ENCODE measurements around the gene THOC5.
"Not testable (repeated sequence)": the region's sequence is repeated elsewhere in the genome, so short reads cannot be mapped to it uniquely, and the experiment has no call there.

THOC5 gene

GRCh38 chr22:29553351-29554224 lies at the start of gene THOC5:
TSS of gene THOC5 (minus strand) at chr22:29553757. CDS start at chr22:29549147, 4,610 bp downstream.
- peak; percentile 78 to 83 (median 82) for DNase-seq (ENCODE audit: low read depth in 3 of 3)

DNA sequence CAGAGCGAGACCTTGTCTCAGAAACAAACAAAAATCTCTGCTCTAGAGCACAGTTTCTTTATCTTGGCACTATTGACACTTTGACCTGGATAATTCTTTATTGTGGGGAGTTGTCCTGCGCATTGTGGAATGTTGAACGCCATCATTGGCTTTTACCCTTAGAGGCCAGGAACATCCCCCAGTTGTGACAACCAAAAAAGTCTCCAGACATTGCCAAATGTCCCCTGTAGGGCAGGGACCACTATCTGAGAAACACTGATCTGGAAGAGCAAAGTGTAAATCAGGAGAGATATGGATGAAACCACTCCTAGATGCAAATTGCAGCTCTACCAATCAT lies 45.1 kb upstream of the THOC5 start:
- DNase-seq (ENCODE audit: low read depth in 3 of 3): no peak

DNA sequence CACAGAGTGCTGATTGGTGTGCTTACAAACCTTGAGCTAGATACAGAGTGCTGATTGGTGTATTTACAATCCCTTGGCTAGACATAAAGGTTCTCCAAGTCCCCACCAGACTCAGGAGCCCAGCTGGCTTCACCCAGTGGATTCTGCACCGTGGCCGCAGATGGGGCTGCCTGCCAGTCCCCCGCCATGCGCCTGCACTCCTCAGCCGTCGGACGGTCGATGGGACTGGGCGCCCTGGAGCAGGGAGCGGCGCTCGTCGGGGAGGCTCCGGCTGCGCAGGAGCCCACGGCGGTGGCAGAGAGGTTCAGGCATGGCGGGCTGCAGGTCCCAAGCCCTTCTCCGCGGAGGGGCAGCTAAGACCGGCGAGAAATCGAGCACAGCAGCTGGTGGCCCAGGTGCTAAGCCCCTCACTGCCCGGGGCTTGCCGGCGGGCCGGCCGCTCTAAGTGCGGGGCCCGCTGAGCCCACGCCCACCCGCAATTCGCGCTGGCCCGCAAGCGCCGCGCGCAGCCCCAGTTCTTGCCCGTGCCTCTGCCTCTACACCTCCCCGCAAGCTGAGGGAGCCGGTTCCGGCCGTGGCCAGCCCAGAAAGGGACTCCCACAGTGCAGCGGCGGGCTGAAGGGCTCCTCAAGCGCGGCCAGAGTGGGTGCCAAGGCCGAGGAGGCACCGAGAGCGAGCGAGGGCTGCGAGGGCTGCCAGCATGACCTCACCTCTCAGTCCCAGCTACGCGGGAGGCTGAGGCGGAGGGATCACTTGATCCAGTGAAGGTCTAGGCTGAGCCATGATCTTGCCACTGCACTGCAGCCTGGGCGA lies 44.5 kb upstream of the THOC5 start:
- DNase-seq (ENCODE audit: low read depth in 3 of 3): not testable (repeated sequence)

- no peak for DNase-seq (ENCODE audit: low read depth in 3 of 3)
Observed at GRCh38 chr22:29596408-29596807, 42.9 kb upstream of the THOC5 start.

DNA sequence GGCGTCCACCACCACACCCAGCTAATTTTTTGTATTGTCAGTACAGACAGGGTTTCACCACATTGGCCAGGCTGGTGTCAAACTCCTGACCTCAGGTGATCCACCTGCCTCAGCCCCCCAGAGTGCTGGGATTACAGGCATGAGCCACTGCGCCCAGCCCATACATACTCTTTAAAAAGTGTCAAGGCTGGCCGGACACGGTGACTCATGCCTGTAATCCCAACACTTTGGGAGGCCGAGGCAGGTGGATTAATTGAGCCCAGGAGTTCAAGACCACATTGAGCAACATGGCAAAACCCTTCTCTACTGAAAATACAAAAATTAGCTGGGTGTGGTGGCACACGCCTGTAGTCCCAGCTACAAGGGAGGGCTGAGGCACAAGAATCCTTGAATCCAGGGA lies 40.9 kb upstream of the THOC5 start:
- not testable (repeated sequence) for DNase-seq (ENCODE audit: low read depth in 3 of 3)

DNA sequence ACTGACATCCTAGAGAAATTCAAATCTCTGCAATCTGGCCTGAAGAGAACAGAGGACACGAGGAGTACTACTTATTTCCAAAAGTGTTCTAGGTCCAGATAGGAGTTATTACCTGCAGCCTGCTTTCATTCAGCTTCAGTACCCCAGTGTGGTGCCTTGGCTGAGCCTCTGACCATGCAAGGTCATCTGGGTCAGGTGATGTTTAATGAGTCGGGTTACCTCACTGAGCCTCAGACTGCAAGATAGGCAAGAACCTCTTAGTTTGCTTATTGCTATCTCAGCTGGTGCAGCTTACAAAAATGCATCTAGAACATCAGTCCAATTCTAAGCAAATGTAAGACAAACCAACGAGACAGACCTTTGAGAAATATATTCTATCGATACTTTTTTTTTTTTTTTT lies 40.4 kb upstream of the THOC5 start:
- DNase-seq (ENCODE audit: low read depth in 3 of 3): no peak

GRCh38 chr22:29587938-29588699 lies 34.6 kb upstream of the THOC5 start:
- DNase-seq (ENCODE audit: low read depth in 3 of 3): no peak

DNA sequence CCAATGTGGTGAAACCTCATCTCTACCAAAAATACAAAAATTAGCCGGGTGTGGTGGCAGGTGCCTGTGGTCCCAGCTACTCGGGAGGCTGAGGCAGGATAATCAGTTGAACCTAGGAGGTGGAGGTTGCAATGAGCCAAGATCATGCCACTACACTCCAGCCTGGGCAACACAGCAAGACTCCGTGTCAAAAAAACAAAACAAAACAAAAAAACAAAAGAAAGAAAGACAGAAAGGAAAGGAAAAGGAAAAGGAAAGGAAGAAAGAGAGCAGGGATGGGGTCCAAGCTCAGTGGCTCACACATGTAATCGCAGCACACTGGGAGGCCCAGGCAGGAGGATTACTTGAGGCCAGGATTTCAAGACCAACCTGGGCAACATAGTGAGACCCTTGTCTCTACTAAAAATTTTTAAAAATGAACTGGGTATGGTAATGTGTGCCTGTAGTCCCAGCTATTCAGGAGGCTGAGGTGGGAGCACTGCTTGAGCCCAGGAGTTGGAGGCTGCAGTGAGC lies 32.7 kb upstream of the THOC5 start:
- not testable (repeated sequence) for DNase-seq (ENCODE audit: low read depth in 3 of 3)

DNA sequence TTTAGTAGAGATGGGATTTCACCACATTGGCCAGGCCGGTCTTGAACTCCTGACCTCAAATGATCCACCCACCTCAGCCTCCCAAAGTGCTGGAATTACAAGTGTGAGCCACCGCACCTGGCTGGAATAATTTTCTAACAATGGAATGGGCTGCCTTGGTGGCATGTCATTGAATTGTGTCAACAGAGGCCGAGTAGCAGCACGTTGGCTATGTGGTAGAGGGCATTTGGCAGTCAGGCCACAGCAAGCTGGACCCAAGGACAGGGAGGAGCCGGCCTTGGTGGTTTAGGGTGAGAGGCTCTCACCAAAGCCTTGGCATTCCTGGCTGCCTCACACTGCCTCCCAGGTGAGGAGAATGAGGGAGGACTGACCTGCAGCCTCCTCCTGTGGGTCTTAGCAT lies 31.4 kb upstream of the THOC5 start:
- DNase-seq (ENCODE audit: low read depth in 3 of 3): no peak

- no peak for DNase-seq (ENCODE audit: low read depth in 3 of 3)
Observed at GRCh38 chr22:29581799-29582198, 28.2 kb upstream of the THOC5 start.

DNA sequence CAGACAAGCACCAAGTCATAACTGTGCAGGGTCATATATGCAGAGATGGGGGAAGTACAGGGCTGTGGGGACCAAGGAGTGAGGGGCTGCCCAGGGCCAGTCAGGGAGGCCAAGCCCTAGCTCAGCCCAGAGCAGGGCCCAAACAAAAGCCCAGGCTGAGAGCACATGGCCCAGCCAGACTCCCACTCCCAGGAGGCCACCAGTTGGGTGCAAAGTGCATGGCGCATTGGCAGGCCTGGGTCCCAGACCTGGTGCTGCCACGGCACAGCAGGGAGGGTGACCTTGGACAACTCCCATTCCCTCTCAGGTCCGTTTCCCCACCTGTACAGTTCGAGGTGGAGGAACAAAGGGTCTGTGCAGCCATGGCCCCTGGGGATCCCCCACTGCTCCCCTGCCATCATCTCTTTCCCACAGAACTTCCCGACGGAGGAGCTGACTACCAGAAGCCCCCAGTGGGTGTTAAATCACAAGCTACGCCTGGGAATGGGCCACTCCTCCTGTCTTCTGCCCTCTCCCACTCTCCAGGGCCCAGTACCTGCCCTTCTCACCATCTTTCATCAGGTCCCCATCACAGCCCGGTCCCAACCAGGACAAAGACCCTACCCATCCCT lies 26.7 kb upstream of the THOC5 start:
- DNase-seq (ENCODE audit: low read depth in 3 of 3): no peak

DNA sequence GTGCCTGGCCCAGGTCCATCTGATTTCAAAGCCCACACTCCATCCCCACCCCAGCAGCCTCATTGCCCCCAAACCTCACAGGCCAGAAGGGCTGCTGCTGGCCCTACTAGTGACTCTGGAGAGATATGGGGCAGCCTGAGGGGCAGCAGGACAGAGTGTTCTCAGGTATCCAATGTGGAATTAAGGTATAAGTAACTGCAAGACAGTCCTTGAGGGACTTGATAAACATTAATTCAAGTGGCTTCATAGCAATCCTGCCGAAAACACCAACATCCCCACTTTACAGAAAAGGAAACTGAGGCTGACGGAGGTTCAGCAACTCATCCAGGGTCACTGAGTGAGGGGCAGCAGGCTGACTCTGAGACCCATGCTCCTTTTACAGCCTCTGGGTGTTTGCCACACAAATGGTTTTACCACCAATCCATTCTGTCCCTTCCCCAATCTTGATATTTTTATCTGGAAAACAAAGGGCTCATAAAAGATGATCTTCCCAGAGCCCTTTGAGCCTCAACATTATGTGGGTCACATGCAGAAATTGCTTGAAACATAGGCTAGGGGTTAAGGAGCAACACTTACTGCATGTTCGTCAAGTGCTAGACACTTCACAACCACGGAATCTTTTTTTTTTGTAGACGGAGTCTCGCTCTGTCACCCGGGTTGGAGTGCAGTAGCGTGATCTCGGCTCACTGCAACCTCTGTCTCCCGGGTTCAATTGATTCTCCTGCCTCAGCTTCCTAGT lies 25.1 kb upstream of the THOC5 start:
- DNase-seq (ENCODE audit: low read depth in 3 of 3): no peak

GRCh38 chr22:29574762-29575450 lies 21.3 kb upstream of the THOC5 start:
- no peak for DNase-seq (ENCODE audit: low read depth in 3 of 3)

GRCh38 chr22:29570912-29571549 lies 17.5 kb upstream of the THOC5 start:
- DNase-seq (ENCODE audit: low read depth in 3 of 3): no peak

DNA sequence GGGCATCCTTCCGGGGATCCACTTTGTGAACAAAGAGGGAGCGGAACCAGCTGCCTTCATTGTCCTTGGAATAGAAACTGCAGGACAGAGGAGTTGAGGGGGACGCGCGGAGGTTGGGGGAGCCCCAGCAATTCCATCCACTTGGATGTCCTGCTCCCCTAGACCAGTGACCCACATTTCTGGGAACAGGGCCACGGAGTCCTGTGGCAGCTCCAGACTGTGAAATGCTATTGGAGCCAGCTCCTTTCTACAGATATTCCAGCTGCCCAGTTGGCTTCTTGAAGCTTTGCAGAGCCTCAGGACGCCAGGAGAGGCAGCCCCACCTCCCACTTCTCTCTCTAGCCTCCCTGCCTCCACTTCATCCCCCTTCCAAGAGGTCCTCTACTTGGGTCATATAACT lies 16.9 kb upstream of the THOC5 start:
- no peak for DNase-seq (ENCODE audit: low read depth in 3 of 3)

GRCh38 chr22:29569011-29569678 lies 15.6 kb upstream of the THOC5 start:
- DNase-seq (ENCODE audit: low read depth in 3 of 3): no peak

- DNase-seq (ENCODE audit: low read depth in 3 of 3): no peak
Observed at GRCh38 chr22:29567338-29567737, 13.8 kb upstream of the THOC5 start.

GRCh38 chr22:29566513-29566912 lies 13.0 kb upstream of the THOC5 start:
- DNase-seq (ENCODE audit: low read depth in 3 of 3): not testable (repeated sequence)
